Measurements from ENCODE around the gene RASA1. TPM values are rescaled to one million over a fixed set of nuclear protein-coding genes. Genes with fewer than 3 reads are reported as not detected.

RASA1 gene
- total and polyA plus RNA-seq, 12 donors = 8.7 to 32.7 (median 24.4) TPM

DNA sequence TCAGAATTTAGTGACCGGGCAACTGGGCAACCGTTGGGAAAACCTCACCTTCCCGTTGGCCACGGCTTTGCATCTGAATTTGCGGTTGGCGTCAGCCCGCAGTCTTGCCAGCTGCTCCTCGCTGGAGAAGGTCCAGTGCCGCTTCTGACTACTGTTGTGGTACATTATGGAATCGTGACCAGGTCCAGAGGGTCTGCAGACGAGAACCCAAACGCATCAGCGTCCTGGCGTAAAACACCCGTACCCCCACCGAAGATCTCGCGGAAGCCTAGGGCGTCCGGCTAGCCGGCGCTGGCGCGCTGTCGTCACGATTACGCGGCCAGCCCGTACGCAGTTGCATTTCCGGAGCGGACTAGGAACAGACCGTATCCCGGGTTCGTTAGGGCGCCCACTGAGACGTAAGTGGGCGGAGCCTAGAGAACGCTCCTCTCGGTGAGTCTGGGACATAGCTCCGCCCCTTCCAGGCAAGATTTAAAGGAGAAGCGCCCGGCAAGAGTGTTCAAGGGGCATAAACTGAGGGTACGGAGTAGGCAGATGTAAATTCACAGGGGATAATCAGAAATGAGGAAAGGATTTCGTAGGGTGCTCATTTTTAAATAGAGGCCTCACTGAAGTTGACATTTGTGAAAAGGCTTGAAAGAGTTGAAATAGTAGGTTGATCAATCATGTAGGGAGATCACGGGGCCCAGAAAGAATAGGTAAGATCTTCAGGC, 145.1 kb downstream of the RASA1 start, which contains the start of gene CCNH:
TSS of gene CCNH (minus strand) at position 301 of the 713 bp plus-strand sequence. CDS start at position 165, 136 bp downstream.
- Histone ChIP-seq H3K4me1 (replicated peaks in 1 of 2) (peaks cover 6 to 14% of the 10 kb centered on the region in 2 donors), H3K27ac (peak within 1 kb of the TSS; percentile 96 to 99 (median 97)), H3K36me3 (replicated peaks in 1 of 2) (peaks cover 0 to 26% of the 10 kb centered on the region in 2 donors), H3K9me3 (replicated peaks in 1 of 3) (no peaks in the 10 kb centered on the region), H3K27me3 (no peaks in the 10 kb centered on the region), H3K4me3 (peak within 1 kb of the TSS; percentile 19 to 87 (median 58))
- intact Hi-C loops (cut with DNase I) = no loop called here
- 1% methylated on average over 23 to 46 of the region's 46 CpGs for WGBS, 4 donors
- peak; percentile 98 to 100 (median 99) for DNase-seq
- TF ChIP-seq CTCF (IDR thresholded peaks at IDR 0.05) (peak in 1 of 6 experiments; percentile 1), POLR2A (IDR thresholded peaks at IDR 0.05) (peak; percentile 94 to 95)

GRCh38 chr5:87413343-87413645, 145.6 kb downstream of the RASA1 start:
- TF ChIP-seq CTCF (IDR thresholded peaks at IDR 0.05) (no peak), POLR2A (IDR thresholded peaks at IDR 0.05) (no peak)

DNA sequence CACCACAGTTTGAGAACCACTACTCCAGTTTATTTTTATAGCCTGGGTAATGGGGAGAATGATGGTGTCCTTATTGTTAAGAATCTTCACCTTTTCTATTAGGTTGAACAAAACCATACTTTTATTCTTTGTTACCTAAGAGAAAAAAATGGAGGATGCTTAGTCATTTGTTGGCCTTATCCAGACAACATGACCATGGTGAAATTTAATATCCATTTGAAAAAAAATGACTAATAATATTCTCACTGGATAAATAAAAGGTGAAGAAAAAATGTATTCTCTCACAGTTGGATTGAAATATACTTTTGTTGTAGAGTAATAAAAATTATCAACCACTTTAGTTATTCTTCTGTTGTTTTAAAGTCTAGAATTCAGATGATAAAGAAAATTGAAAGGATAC, 150.8 kb downstream of the RASA1 start:
- Histone ChIP-seq H3K9me3 (replicated peaks in 1 of 3) (no peaks in the 10 kb centered on the region), H3K27me3 (no peaks in the 10 kb centered on the region), H3K36me3 (replicated peaks in 1 of 2) (no peaks in the 10 kb centered on the region), H3K27ac (no peak overlapping the region), H3K4me3 (no peak overlapping the region), H3K4me1 (replicated peaks in 1 of 2) (no peaks in the 10 kb centered on the region)
- intact Hi-C loops (cut with DNase I) = no loop called here
- TF ChIP-seq POLR2A (IDR thresholded peaks at IDR 0.05) (no peak), CTCF (IDR thresholded peaks at IDR 0.05) (no peak)
- DNase-seq = no peak

More at GRCh38 chr5:87413343-87413645, 145.6 kb downstream of the RASA1 start:
- H3K9me3 ChIP-seq (replicated peaks in 1 of 3) = no peaks in the 10 kb centered on the region
- intact Hi-C loops (cut with DNase I) = no loop called here
- WGBS, 4 donors = 58 to 66% (median 64%) methylated on average over 3 of the region's 3 CpGs
- H3K4me3 ChIP-seq = peak overlapping the region in 2 of 4 donors; percentile 83 to 87
- no peaks in the 10 kb centered on the region for H3K27me3 ChIP-seq
- peaks cover 6 to 14% of the 10 kb centered on the region in 2 donors for H3K4me1 ChIP-seq (replicated peaks in 1 of 2)
- H3K27ac ChIP-seq = peak overlapping the region; percentile 54 to 99 (median 97)
- peaks cover 0 to 22% of the 10 kb centered on the region in 2 donors for H3K36me3 ChIP-seq (replicated peaks in 1 of 2)
- no peak for DNase-seq

GRCh38 chr5:87421307-87421706, 153.6 kb downstream of the RASA1 start:
- DNase-seq = no peak
- H3K9me3 ChIP-seq (replicated peaks in 1 of 3) = no peaks in the 10 kb centered on the region
- H3K4me3 ChIP-seq = no peak overlapping the region
- TF ChIP-seq POLR2A (IDR thresholded peaks at IDR 0.05) (no peak), CTCF (IDR thresholded peaks at IDR 0.05) (no peak)
- H3K4me1 ChIP-seq (replicated peaks in 1 of 2) = no peaks in the 10 kb centered on the region
- H3K36me3 ChIP-seq (replicated peaks in 1 of 2) = no peaks in the 10 kb centered on the region
- H3K27ac ChIP-seq = no peak overlapping the region
- intact Hi-C loops (cut with DNase I) = no loop called here
- H3K27me3 ChIP-seq = no peaks in the 10 kb centered on the region
